ENCODE results near the gene KLHL36.

DNA sequence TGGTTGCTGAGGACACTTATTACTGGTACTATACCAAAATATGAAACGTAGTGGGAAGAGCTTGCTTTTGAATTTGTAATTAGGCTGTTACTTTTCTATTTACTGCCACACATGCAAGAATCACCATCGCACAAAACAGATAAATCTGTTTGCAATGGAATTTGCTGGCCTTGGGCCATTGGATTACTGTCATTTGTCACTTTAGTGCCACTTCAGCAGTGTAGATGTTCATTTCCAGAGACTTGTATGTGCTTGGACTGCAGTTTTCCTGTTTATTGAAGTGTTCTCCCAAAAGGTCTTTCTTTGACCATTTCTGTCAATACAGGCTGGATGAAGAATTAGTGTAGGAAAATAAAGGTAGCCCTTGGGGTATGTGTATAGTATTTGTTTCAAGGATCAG is 55.9 kb downstream of the KLHL36 start:
- TF ChIP-seq, protein P1, sequence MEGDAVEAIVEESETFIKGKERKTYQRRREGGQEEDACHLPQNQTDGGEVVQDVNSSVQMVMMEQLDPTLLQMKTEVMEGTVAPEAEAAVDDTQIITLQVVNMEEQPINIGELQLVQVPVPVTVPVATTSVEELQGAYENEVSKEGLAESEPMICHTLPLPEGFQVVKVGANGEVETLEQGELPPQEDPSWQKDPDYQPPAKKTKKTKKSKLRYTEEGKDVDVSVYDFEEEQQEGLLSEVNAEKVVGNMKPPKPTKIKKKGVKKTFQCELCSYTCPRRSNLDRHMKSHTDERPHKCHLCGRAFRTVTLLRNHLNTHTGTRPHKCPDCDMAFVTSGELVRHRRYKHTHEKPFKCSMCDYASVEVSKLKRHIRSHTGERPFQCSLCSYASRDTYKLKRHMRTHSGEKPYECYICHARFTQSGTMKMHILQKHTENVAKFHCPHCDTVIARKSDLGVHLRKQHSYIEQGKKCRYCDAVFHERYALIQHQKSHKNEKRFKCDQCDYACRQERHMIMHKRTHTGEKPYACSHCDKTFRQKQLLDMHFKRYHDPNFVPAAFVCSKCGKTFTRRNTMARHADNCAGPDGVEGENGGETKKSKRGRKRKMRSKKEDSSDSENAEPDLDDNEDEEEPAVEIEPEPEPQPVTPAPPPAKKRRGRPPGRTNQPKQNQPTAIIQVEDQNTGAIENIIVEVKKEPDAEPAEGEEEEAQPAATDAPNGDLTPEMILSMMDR (IDR thresholded peaks at IDR 0.05 in 2 of 3, conservative IDR thresholded peaks at IDR 0.05 in 1 of 3; ENCODE audit: borderline replicate concordance in 1 of 3, insufficient read depth in 1 of 3, low read depth in 2 of 3, low read length in 2 of 3) = no peak
- no peak for TF ChIP-seq JUND (IDR thresholded peaks at IDR 0.05)
- TF ChIP-seq, protein P2, sequence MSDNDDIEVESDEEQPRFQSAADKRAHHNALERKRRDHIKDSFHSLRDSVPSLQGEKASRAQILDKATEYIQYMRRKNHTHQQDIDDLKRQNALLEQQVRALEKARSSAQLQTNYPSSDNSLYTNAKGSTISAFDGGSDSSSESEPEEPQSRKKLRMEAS (IDR thresholded peaks at IDR 0.05) = no peak
